ENCODE measurements around the gene SMIM1.

SMIM1 gene

GRCh38 chr1:3729594-3730542 is 42.7 kb upstream of the SMIM1 start:
- no peak for TF ChIP-seq CTCF (IDR thresholded peaks at IDR 0.05)

GRCh38 chr1:3730543-3731247 is 41.9 kb upstream of the SMIM1 start:
- no peak for TF ChIP-seq CTCF (IDR thresholded peaks at IDR 0.05)

GRCh38 chr1:3731583-3732433 is 40.7 kb upstream of the SMIM1 start:
- no peak for TF ChIP-seq CTCF (IDR thresholded peaks at IDR 0.05)

GRCh38 chr1:3732434-3733093 is 40.0 kb upstream of the SMIM1 start:
- no peak for TF ChIP-seq CTCF (IDR thresholded peaks at IDR 0.05)

- no peak for TF ChIP-seq CTCF (IDR thresholded peaks at IDR 0.05)
Observed at GRCh38 chr1:3733094-3733882, 39.3 kb upstream of the SMIM1 start.

- no peak for TF ChIP-seq CTCF (IDR thresholded peaks at IDR 0.05)
Observed at GRCh38 chr1:3733883-3734589, 38.5 kb upstream of the SMIM1 start.

Measured in LNCAP (cell line).